Gastrocnemius medialis (tissue), 4 donors: Measurements from ENCODE around the gene PFN1. TPM values are rescaled to one million over a fixed set of nuclear protein-coding genes. Genes with fewer than 3 reads are reported as not detected.

Experiments used
- ATAC-seq, 2 donors: fragments of 150-250 bp; one replicate each; pipeline ENCODE4 v1.9.1; 2016
- DNase-seq, 2 donors: peaks; one replicate each; pipeline ENCODE4 v3.0.0-alpha.2; 2019
- H3K27ac ChIP-seq, 4 donors: fragments of 200-600 bp; sonication (generic); 1 replicate in 1 of 4; 2 replicates in 3 of 4; pipeline ENCODE4 v1.5.1; 2016 to 2018; ENCODE audit warnings: mild to moderate bottlenecking in 2 of 4, moderate library complexity in 1 of 4
- H3K27me3 ChIP-seq, 3 donors: fragments of 200-600 bp; sonication (generic) in 2 of 3; 1 replicate in 1 of 3; 2 replicates in 2 of 3; pipeline versions ENCODE4 v1.5.1 to v1.6.0; 2016 to 2019; ENCODE audit warnings: mild to moderate bottlenecking in 1 of 3, moderate library complexity in 1 of 3
- H3K36me3 ChIP-seq, 2 donors: fragments of 200-600 bp; sonication (generic) in 1 of 2; one replicate each; pipeline ENCODE4 v1.5.1; 2017 to 2018
- H3K4me1 ChIP-seq, 2 donors: fragments of 200-600 bp; sonication (generic) in 1 of 2; one replicate each; pipeline ENCODE4 v1.5.1; 2016 to 2017; ENCODE audit warnings: mild to moderate bottlenecking in 2 of 2
- H3K4me3 ChIP-seq, 4 donors: fragments of 200-600 bp; sonication (generic) in 3 of 4; 1 replicate in 1 of 4; 2 replicates in 3 of 4; pipeline ENCODE4 v1.5.1; 2016 to 2019; ENCODE audit warnings: mild to moderate bottlenecking in 2 of 4
- H3K9me3 ChIP-seq, 3 donors: fragments of 200-600 bp; sonication (generic) in 2 of 3; 1 replicate in 1 of 3; 2 replicates in 2 of 3; pipeline ENCODE4 v1.5.1; 2016 to 2019
- POLR2A ChIP-seq, 2 donors: fragments of 450-650 bp; IDR thresholded peaks; one replicate each; pipeline ENCODE4 v1.6.1; 2017; ENCODE audit warnings: antibody characterized with exemption in 2 of 2, mild to moderate bottlenecking in 2 of 2, moderate library complexity in 2 of 2
- in situ Hi-C, 4 donors: fragments of 200-750 bp; cut with MboI; loops; one replicate each; pipeline versions ENCODE4 v1.15.0 to v1.8.0; 2017; ENCODE audit warnings: low sequenced_read_pairs in 4 of 4
- intact Hi-C: fragments of 100-400 bp; cut with DNase I; formaldehyde crosslinking; loops from one replicate; pipeline ENCODE4 v1.15.1; 2023; ENCODE audit warnings: low total_unique reads
- total RNA-seq, 4 donors: library from RNA; depleted of rRNA; stranded (reverse); fragments of >200 nt; gene quantifications; one replicate each; pipeline versions ENCODE4 v1.1.0 to v1.2.3, GENCODE V29; 2016
- TF ChIP-seq, protein P1 (sequence below), 5 experiments: fragments of 450-650 bp in 3 of 5; fragments of 200-600 bp in 2 of 5; sonication (generic) in 2 of 5; IDR thresholded peaks in 4 of 5; conservative IDR thresholded peaks in 1 of 5; 1 replicate in 4 of 5; 2 replicates in 1 of 5; pipeline ENCODE4 v1.5.1; 2016 to 2019; ENCODE audit warnings: antibody characterized with exemption in 5 of 5, mild to moderate bottlenecking in 3 of 5, moderate library complexity in 3 of 5

The PFN1 gene
- total RNA-seq, 4 donors from 2014 or later, result 304 to 750 (median 599) TPM

DNA sequence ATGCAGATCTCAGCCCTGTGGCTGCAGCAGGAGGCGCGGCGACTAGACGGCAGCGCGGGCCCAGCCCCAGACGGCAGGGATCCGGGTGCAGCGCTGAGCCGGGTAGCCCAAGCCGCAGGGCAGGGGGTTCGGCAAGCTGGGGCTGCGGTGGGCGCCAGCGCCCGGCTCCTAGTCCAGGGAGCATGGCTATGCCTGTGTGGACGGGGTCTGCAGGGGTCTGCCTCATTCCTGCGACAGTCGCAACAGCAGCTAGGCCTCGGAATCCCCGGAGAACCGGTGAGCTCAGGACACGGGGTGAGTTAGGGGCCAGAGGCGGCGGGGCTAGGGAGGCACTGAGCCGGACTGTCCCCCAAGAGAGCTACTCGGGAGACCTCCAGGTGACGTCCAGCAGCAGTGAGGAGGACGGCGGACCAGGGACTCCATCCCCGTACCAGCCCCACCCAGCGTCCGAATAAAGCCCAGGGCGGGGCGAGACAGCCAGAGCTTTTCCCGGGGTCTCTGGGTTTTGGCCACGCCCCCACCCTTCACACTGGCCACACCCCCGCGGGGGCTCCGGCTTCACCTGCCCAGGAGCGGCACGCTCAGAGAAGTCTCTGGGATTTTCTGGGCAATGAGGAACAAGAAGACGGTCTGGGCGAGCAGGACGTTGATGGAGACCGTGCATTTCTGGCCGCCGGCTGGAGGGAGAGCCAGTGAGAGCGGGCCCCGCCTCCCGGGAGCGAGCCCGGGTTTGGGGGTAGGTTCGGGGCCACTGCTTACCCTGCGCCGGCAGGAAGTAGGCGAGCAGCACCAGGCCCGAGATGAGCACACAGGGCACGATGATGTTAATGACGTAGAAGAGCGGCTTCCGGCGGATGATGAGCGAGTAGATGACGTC, 47.9 kb downstream of the PFN1 start:
- no peak for ATAC-seq
- no peaks in the 10 kb centered on the region for H3K9me3 ChIP-seq
- TF ChIP-seq, protein P1, sequence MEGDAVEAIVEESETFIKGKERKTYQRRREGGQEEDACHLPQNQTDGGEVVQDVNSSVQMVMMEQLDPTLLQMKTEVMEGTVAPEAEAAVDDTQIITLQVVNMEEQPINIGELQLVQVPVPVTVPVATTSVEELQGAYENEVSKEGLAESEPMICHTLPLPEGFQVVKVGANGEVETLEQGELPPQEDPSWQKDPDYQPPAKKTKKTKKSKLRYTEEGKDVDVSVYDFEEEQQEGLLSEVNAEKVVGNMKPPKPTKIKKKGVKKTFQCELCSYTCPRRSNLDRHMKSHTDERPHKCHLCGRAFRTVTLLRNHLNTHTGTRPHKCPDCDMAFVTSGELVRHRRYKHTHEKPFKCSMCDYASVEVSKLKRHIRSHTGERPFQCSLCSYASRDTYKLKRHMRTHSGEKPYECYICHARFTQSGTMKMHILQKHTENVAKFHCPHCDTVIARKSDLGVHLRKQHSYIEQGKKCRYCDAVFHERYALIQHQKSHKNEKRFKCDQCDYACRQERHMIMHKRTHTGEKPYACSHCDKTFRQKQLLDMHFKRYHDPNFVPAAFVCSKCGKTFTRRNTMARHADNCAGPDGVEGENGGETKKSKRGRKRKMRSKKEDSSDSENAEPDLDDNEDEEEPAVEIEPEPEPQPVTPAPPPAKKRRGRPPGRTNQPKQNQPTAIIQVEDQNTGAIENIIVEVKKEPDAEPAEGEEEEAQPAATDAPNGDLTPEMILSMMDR (IDR thresholded peaks at IDR 0.05 in 4 of 5, conservative IDR thresholded peaks at IDR 0.05 in 1 of 5), result no peak
- no peak for TF ChIP-seq POLR2A (IDR thresholded peaks at IDR 0.05)
- H3K4me3 ChIP-seq, result peak overlapping the region in 3 of 4 donors; percentile 17 to 50 (median 17)
- in situ Hi-C loops (no loop called here), intact Hi-C loops (no loop called here)
- H3K4me1 ChIP-seq, result peaks cover 0 to 22% of the 10 kb centered on the region in 2 donors
- H3K36me3 ChIP-seq, result peaks cover 0 to 17% of the 10 kb centered on the region in 2 donors
- peaks cover 0 to 18% (median 4%) of the 10 kb centered on the region in 3 donors for H3K27me3 ChIP-seq
- no peak for DNase-seq
- H3K27ac ChIP-seq, result peak overlapping the region in 2 of 4 donors; percentile 0 to 59

DNA sequence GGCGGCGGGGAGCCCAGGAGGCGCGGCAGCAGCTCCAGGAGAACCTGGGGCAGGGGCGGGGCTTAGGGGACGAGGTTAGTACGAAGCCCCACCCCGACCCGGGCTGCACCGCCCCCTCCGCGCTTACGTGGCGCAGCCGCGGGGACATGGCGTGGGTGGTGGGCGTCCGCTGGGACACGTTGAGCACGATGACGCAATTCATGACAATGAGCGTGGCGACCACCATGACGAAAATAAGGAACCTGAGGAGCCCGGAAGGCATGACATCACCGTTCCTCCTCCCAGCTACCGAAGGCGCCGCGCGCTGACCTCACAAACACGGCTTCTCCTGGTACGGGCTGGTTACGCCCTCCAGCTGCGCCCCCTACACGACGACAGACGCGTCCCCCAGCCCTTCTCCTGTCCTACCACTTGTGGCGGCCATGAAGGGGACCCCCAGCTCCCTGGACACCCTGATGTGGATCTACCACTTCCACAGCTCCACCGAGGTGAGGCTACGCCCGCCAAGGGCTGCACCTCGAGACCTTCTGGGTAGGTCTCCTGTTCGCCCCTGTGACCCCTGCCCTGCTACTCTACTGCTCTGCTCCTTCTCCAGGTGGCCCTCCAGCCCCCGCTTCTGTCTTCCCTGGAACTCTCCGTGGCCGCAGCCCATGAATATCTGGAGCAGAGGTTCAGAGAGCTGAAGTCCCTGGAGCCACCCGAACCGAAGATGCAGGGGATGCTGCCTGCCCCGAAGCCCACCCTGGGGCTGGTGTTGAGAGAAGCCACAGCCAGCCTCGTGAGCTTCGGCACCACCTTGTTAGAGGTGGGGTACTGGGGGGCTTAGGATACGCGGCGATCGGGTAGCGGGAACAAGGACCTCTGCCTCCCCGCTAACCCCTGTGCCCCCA, 48.7 kb downstream of the PFN1 start, which contains the start of gene C17orf107:
Gene C17orf107, plus strand, starts transcription at position 196 of the 890 bp plus-strand sequence. Its CDS starts 227 bp downstream, at position 423.
- ATAC-seq (peak in 1 of 2 donors; percentile 21), DNase-seq (peak in 1 of 2 donors; percentile 45)
- H3K4me1 ChIP-seq, result peaks cover 0 to 22% of the 10 kb centered on the region in 2 donors
- in situ Hi-C loops, result loop anchor here in 2 of 4 donors (25.0 kb wide), 1 partner anchor 112 kb away; the partner anchor contains the start of genes GLTPD2 (in 2 of the 2), PSMB6 (in 2 of the 2) and VMO1 (in 2 of the 2)
- H3K27ac ChIP-seq, result no peak within 1 kb of the TSS
- intact Hi-C loops, result no loop called here
- H3K27me3 ChIP-seq, result peaks cover 0 to 18% (median 4%) of the 10 kb centered on the region in 3 donors
- H3K9me3 ChIP-seq, result no peaks in the 10 kb centered on the region
- peaks cover 0 to 25% of the 10 kb centered on the region in 2 donors for H3K36me3 ChIP-seq
- no peak for TF ChIP-seq POLR2A (IDR thresholded peaks at IDR 0.05)
- TF ChIP-seq, protein P1 (IDR thresholded peaks at IDR 0.05 in 4 of 5, conservative IDR thresholded peaks at IDR 0.05 in 1 of 5), result no peak
- peak within 1 kb of the TSS; percentile 44 to 57 (median 54) for H3K4me3 ChIP-seq

DNA sequence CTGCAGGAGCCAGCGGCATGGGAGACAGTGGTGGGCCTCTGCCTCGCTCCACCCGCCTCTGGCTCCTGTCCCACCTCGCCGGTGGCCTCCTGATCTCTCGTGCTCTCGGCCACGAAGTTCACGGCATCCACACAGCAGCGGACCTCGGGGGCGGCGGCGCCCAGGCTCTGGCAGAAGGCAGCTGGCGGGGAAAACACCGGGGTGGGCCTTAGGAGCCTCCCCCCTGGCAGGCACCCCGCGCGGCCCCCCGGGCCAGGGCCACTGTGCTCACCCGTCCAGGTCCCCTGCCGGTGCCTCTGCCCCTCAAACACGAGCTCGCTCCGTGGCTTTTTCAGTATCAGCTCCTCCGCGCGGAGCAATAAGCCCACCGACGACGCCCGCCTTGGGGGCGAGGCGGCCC, 49.4 kb downstream of the PFN1 start:
- DNase-seq (no peak), ATAC-seq (no peak)
- H3K4me3 ChIP-seq, result peak overlapping the region; percentile 44 to 57 (median 54)
- H3K9me3 ChIP-seq, result no peaks in the 10 kb centered on the region
- TF ChIP-seq, protein P1 (IDR thresholded peaks at IDR 0.05 in 4 of 5, conservative IDR thresholded peaks at IDR 0.05 in 1 of 5), result no peak
- TF ChIP-seq POLR2A (IDR thresholded peaks at IDR 0.05), result no peak
- H3K36me3 ChIP-seq, result peaks cover 0 to 32% of the 10 kb centered on the region in 2 donors
- H3K4me1 ChIP-seq, result peaks cover 0 to 22% of the 10 kb centered on the region in 2 donors
- intact Hi-C loops, result no loop called here
- H3K27ac ChIP-seq, result no peak overlapping the region
- in situ Hi-C loops, result loop anchor here in 2 of 4 donors (25.0 kb wide), 1 partner anchor 112 kb away; the partner anchor contains the start of genes GLTPD2 (in 2 of the 2), PSMB6 (in 2 of the 2) and VMO1 (in 2 of the 2)
- peaks cover 0 to 18% (median 4%) of the 10 kb centered on the region in 3 donors for H3K27me3 ChIP-seq

DNA sequence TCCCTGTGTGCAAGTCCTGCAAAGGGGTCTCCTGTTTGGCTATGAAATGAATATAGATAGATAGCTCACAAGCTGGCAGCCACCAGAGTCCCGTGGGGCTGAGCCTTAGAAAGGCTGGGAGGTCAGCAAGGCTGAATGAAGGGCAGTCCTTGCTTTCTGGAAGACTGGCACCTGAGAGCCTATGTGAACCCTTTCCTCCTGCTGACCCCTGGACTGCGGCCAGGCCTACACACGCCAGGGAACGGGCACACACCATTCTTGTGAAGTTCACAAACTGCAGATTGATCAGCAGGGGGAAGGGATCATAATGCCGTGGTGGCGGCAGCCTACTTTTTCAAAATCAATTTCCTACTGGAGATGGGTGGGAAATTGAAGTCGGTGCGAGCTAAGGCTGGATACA, 50.0 kb downstream of the PFN1 start:
- Histone ChIP-seq H3K9me3 (no peaks in the 10 kb centered on the region), H3K27me3 (peaks cover 0 to 18% (median 4%) of the 10 kb centered on the region in 3 donors), H3K27ac (no peak overlapping the region), H3K4me1 (peaks cover 0 to 20% of the 10 kb centered on the region in 2 donors), H3K4me3 (no peak overlapping the region), H3K36me3 (peaks cover 0 to 38% of the 10 kb centered on the region in 2 donors)
- DNase-seq (no peak), ATAC-seq (no peak)
- TF ChIP-seq POLR2A (IDR thresholded peaks at IDR 0.05), result no peak
- TF ChIP-seq, protein P1 (IDR thresholded peaks at IDR 0.05 in 4 of 5, conservative IDR thresholded peaks at IDR 0.05 in 1 of 5), result no peak
- intact Hi-C loops (no loop called here), in situ Hi-C loops (loop anchor here in 2 of 4 donors (25.0 kb wide), 1 partner anchor 111 kb away; the partner anchor contains the start of genes GLTPD2 (in 2 of the 2), PSMB6 (in 2 of the 2) and VMO1 (in 2 of the 2))
